ENCODE results near the gene ZNF516. TPM values are rescaled to one million over a fixed set of nuclear protein-coding genes. Genes with fewer than 3 reads are reported as not detected.
A peak's percentile ranks its signal among the peaks of the same experiment; 100 is the strongest.

The ZNF516 gene
- total and polyA plus RNA-seq, 7 donors, result 2.4 to 20.6 (median 9.6) TPM

GRCh38 chr18:76401498-76401897 lies 93.5 kb downstream of the ZNF516 start:
- Histone ChIP-seq H3K27ac (no peak overlapping the region), H3K4me3 (no peak overlapping the region), H3K36me3 (ENCODE audit: insufficient read depth in 1 of 2, low read depth in 1 of 2) (peaks cover 0 to 8% of the 10 kb centered on the region in 2 donors), H3K27me3 (ENCODE audit: insufficient read depth in 3 of 3, low read length in 2 of 3) (no peaks in the 10 kb centered on the region), H3K4me1 (peaks cover 17% of the 10 kb centered on the region), H3K9me3 (no peaks in the 10 kb centered on the region)
- DNase-seq (no peak), ATAC-seq (peak in 1 of 4 donors; percentile 47)
- WGBS, 3 donors, result 83 to 88% (median 87%) methylated on average over 24 to 25 of the region's 25 CpGs
- no peak for TF ChIP-seq CTCF (IDR thresholded peaks at IDR 0.05)
- intact Hi-C loops (cut with DNase I), result no loop called here

GRCh38 chr18:76399613-76400391 lies 95.2 kb downstream of the ZNF516 start:
- H3K4me1 ChIP-seq, result peaks cover 17% of the 10 kb centered on the region
- peaks cover 0 to 8% of the 10 kb centered on the region in 2 donors for H3K36me3 ChIP-seq (ENCODE audit: insufficient read depth in 1 of 2, low read depth in 1 of 2)
- no peaks in the 10 kb centered on the region for H3K9me3 ChIP-seq
- no peak for DNase-seq
- intact Hi-C loops (cut with DNase I), result loop anchor here (1.0 to 5.0 kb wide), 6 partner anchors 219 to 311 kb away; no protein-coding TSS in a partner anchor
- H3K27ac ChIP-seq, result no peak overlapping the region
- H3K27me3 ChIP-seq (ENCODE audit: insufficient read depth in 3 of 3, low read length in 2 of 3), result no peaks in the 10 kb centered on the region
- no peak for ATAC-seq
- no peak overlapping the region for H3K4me3 ChIP-seq
- TF ChIP-seq CTCF (IDR thresholded peaks at IDR 0.05), result no peak
- WGBS, 3 donors, result 74 to 86% (median 79%) methylated on average over 14 of the region's 14 CpGs

- intact Hi-C loops (cut with DNase I), result loop anchor here (1.0 to 5.0 kb wide), 6 partner anchors 220 to 312 kb away; no protein-coding TSS in a partner anchor
- H3K4me1 ChIP-seq, result peaks cover 17% of the 10 kb centered on the region
- DNase-seq (peak; percentile 82 to 90), ATAC-seq (peak; percentile 92 to 96 (median 95))
- WGBS, 3 donors, result 12 to 19% (median 13%) methylated on average over 14 of the region's 14 CpGs
- no peaks in the 10 kb centered on the region for H3K27me3 ChIP-seq (ENCODE audit: insufficient read depth in 3 of 3, low read length in 2 of 3)
- no peaks in the 10 kb centered on the region for H3K9me3 ChIP-seq
- no peak overlapping the region for H3K27ac ChIP-seq
- H3K4me3 ChIP-seq, result no peak overlapping the region
- peak; percentile 98 for TF ChIP-seq CTCF (IDR thresholded peaks at IDR 0.05)
- peaks cover 0 to 8% of the 10 kb centered on the region in 2 donors for H3K36me3 ChIP-seq (ENCODE audit: insufficient read depth in 1 of 2, low read depth in 1 of 2)
Measured at GRCh38 chr18:76398896-76399612, 96.0 kb downstream of the ZNF516 start.

- ATAC-seq, result peak in 1 of 4 donors; percentile 42
- Histone ChIP-seq H3K9me3 (no peaks in the 10 kb centered on the region), H3K27me3 (ENCODE audit: insufficient read depth in 3 of 3, low read length in 2 of 3) (no peaks in the 10 kb centered on the region), H3K4me3 (no peak overlapping the region), H3K36me3 (ENCODE audit: insufficient read depth in 1 of 2, low read depth in 1 of 2) (peaks cover 0 to 8% of the 10 kb centered on the region in 2 donors), H3K27ac (no peak overlapping the region), H3K4me1 (peaks cover 17% of the 10 kb centered on the region)
- DNase-seq, result no peak
- 60 to 82% (median 63%) methylated on average over 7 of the region's 7 CpGs for WGBS, 3 donors
- TF ChIP-seq CTCF (IDR thresholded peaks at IDR 0.05), result no peak
- intact Hi-C loops (cut with DNase I), result loop anchor here (2.0 to 5.0 kb wide), 5 partner anchors 221 to 313 kb away; no protein-coding TSS in a partner anchor
Measured at GRCh38 chr18:76398295-76398694, 96.7 kb downstream of the ZNF516 start.

Measured in psoas muscle (tissue), 8 donors.